ENCODE measurements around the gene IFT172. TPM values are rescaled to one million over a fixed set of nuclear protein-coding genes. Genes with fewer than 3 reads are reported as not detected.

The IFT172 gene
- total and polyA plus RNA-seq, 2 donors (not counting 3 experiments of a cell fraction or from before 2014, with no cell fraction given): 29.4 to 34.1 TPM

DNA sequence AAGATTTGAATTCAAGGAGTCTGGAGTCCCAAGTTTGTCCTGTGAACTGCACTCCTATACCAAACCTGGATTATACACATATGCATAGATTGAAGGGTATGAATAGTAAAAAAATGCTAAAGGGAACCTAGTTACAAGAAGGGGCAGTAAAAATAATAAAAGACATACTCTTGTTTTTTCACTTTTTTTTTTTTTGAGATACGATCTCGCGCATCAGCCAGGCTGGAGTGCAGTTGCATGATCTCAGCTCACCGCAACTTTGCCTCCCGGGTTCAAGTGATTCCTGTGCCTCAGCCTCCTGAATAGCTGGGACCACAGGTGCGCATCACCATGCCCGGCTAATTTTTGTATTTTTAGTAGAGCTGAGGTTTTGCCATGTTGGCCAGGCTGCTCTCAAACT is 25.1 kb downstream of the IFT172 start:
- no peak overlapping the region for H2AFZ ChIP-seq (ENCODE audit: low read depth, low read length)
- intact Hi-C loops (cut with micrococcal nuclease): no loop called here
- TF ChIP-seq FOS (IDR thresholded peaks at IDR 0.05; ENCODE audit: borderline replicate concordance, insufficient read depth, low read length): no peak
- TF ChIP-seq MYC (IDR thresholded peaks at IDR 0.05; ENCODE audit: low read depth, low read length): no peak
- TF ChIP-seq EZH2 (IDR thresholded peaks at IDR 0.05; ENCODE audit: borderline replicate concordance, low read depth, low read length, severe bottlenecking): no peak
- TF ChIP-seq, protein P1, sequence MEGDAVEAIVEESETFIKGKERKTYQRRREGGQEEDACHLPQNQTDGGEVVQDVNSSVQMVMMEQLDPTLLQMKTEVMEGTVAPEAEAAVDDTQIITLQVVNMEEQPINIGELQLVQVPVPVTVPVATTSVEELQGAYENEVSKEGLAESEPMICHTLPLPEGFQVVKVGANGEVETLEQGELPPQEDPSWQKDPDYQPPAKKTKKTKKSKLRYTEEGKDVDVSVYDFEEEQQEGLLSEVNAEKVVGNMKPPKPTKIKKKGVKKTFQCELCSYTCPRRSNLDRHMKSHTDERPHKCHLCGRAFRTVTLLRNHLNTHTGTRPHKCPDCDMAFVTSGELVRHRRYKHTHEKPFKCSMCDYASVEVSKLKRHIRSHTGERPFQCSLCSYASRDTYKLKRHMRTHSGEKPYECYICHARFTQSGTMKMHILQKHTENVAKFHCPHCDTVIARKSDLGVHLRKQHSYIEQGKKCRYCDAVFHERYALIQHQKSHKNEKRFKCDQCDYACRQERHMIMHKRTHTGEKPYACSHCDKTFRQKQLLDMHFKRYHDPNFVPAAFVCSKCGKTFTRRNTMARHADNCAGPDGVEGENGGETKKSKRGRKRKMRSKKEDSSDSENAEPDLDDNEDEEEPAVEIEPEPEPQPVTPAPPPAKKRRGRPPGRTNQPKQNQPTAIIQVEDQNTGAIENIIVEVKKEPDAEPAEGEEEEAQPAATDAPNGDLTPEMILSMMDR (IDR thresholded peaks at IDR 0.05; ENCODE audit: extremely low read depth in 1 of 2, insufficient read depth in 1 of 2, low read depth in 1 of 2, low read length in 2 of 2): no peak
- TF ChIP-seq POLR2AphosphoS5 (IDR thresholded peaks at IDR 0.05; ENCODE audit: insufficient read depth, low read depth, low read length): no peak
- no peak for TF ChIP-seq POLR2A (IDR thresholded peaks at IDR 0.05; ENCODE audit: low read depth, low read length)
- no peak for TF ChIP-seq JUN (IDR thresholded peaks at IDR 0.05; ENCODE audit: borderline replicate concordance, insufficient read depth, insufficient read length, low read depth)
- TF ChIP-seq GATA2 (IDR thresholded peaks at IDR 0.05; ENCODE audit: insufficient read depth, insufficient read length, low read depth, low read length): no peak
- no peak for TF ChIP-seq MAX (IDR thresholded peaks at IDR 0.05; ENCODE audit: insufficient read depth, insufficient read length)
- POLR2A ChIA-PET: no interaction called here
- H3K36me3 ChIP-seq (ENCODE audit: control insufficient read depth in 2 of 2, extremely low read depth in 1 of 2, insufficient read depth in 2 of 2, low read length in 2 of 2): peaks cover 0 to 2% of the 10 kb centered on the region in 2 experiments
- H3K9ac ChIP-seq (replicated peaks; ENCODE audit: extremely low read depth, insufficient read depth, low read length): no peak overlapping the region
- CTCF ChIA-PET: interaction anchor here (0.6 kb wide), 1 partner anchor 9 kb away, joined by 5 read pairs; no protein-coding TSS in a partner anchor
- FAIRE-seq (no peak), DNase-seq (ENCODE audit: low read depth, low spot score) (no peak)
- H3K4me1 ChIP-seq (ENCODE audit: control insufficient read depth, extremely low read depth, insufficient read depth, low read length): no peaks in the 10 kb centered on the region
- H3K27me3 ChIP-seq (ENCODE audit: control insufficient read depth in 2 of 2, insufficient read depth in 2 of 2, low read length in 2 of 2): no peaks in the 10 kb centered on the region
- no peak overlapping the region for H3K4me2 ChIP-seq (ENCODE audit: insufficient read depth, low read length)
- dilution Hi-C loops (cut with MboI; ENCODE audit: extremely low pct_ligation_motif_present, low sequenced_read_pairs): loop anchor here (25.0 kb wide), 1 partner anchor 123 kb away; the partner anchor contains the start of gene ZNF512
- no peaks in the 10 kb centered on the region for H3K9me1 ChIP-seq (replicated peaks; ENCODE audit: control insufficient read depth, extremely low read depth, insufficient read depth, low read length)
- BruUV-seq (replicated peaks): no TSS peak
- H4K20me1 ChIP-seq (replicated peaks; ENCODE audit: control insufficient read depth, extremely low read depth, insufficient read depth, low read length): no peaks in the 10 kb centered on the region
- H3K27ac ChIP-seq (ENCODE audit: insufficient read depth, low read depth, low read length): no peak overlapping the region
- no peaks in the 10 kb centered on the region for H3K9me3 ChIP-seq (replicated peaks; ENCODE audit: control insufficient read depth, insufficient read depth, low read length)
- H3K79me2 ChIP-seq (ENCODE audit: control insufficient read depth, insufficient read depth, low read length): no peaks in the 10 kb centered on the region
- no peak overlapping the region for H3K4me3 ChIP-seq (replicated peaks in 1 of 3; ENCODE audit: insufficient read depth in 1 of 3, low read depth in 1 of 3, low read length in 3 of 3)
